CD4-positive, alpha-beta T cell treated with Interleukin-4 for 4 hours (primary cell): Measurements from ENCODE around the gene HNRNPA1.
"Not testable (repeated sequence)": the region's sequence is repeated elsewhere in the genome, so short reads cannot be mapped to it uniquely, and the experiment has no call there.

ENCODE experiments used
- DNase-seq: peaks from one replicate; pipeline ENCODE4 v3.0.0-alpha.2; 2020

The HNRNPA1 gene

DNA sequence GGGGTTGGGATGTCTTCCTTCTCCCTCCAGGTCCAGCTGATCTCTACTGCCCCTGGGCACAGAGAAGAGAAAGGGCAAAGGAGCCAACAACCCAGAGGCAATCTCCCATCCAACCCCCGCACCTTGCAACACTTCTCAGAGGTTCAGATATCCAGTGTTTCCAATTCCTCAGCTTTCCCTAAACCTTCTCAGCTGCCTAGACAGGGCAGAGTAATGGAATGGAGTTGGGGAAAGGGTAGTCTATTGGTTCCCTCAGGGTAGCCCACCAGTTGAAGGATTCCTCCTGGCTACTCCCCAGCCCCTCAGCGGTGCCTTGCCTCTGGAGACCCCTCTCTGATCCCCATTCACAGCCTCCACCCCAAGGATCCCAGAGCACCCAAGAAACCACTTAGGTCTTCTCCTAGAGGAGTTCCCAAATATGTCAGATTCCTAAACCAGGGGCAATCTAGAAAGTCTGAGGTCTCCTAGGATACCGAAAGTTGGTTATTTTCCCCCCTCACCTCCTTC lies 19.8 kb downstream of the HNRNPA1 start:
- no peak for DNase-seq

DNA sequence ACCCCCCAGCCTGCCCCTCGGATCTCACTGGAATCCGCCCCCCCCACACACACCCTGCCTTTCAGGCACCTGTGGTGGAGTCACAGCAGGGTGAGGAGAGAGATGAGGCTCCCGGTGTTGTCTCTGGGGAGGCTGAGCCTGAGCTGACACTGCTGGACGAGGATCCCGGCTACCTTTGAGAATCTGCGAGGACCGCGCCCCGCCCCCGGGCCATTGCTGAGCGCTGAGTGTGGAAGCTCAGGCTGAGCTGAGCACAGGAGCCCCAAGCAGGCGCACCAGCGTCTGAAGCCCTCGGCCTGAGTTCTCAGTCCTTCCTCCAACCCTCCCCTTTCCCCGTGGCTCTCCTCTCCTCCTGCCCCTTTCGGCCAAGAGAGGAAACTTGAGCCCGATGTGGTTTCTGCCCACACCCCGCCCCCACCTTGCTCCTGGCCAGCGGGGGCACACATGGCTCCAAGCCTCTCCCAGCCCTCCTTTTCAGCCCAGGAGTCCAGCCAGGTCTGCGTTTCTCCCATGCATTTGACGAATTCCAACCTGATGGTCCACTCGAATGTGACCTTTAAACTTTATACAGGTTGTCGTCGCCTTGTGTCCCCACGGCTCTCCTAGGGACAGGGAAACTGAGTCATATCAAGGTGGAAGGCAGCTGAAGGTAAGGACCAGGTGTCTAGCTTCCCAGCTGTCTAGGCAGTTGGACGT lies 20.4 kb downstream of the HNRNPA1 start, which contains the start of gene NFE2:
NFE2 (minus strand) TSS at position 284 of the 696 bp plus-strand sequence. CDS start 5,767 bp downstream, outside the sequence.
- DNase-seq, result no peak

DNA sequence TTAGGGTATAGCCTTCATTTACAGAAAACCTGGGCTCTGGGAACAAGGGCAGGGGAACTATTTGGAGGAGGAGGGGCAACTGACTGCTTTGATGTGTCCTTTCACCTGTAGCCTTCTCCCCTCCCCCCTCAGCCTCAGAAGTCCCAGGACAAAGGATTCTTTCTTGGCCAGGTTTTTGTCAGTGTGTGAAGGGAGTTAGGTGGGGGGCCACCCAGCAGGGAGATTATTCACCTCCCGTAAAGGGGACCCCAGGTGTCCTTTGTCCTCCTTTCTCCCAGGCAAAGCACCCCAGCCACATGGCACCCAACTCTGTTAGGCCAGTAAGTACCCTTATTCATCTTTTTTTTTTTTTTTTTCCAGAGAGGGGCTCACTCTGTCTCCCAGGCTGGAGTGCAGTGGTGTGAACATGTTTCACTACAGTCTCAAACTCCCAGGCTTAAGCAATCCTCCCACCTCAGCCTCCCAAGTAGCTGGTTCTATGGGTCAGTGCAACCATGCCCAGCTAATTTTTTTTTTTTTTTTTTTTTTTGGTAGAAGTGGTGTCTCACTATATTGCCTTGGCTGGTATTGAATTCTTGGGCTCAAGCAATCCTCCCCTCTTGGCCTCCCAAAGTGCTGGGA lies 21.0 kb downstream of the HNRNPA1 start:
- DNase-seq, result no peak

- no peak for DNase-seq
Measured at GRCh38 chr12:54303640-54304039, 23.1 kb downstream of the HNRNPA1 start.

DNA sequence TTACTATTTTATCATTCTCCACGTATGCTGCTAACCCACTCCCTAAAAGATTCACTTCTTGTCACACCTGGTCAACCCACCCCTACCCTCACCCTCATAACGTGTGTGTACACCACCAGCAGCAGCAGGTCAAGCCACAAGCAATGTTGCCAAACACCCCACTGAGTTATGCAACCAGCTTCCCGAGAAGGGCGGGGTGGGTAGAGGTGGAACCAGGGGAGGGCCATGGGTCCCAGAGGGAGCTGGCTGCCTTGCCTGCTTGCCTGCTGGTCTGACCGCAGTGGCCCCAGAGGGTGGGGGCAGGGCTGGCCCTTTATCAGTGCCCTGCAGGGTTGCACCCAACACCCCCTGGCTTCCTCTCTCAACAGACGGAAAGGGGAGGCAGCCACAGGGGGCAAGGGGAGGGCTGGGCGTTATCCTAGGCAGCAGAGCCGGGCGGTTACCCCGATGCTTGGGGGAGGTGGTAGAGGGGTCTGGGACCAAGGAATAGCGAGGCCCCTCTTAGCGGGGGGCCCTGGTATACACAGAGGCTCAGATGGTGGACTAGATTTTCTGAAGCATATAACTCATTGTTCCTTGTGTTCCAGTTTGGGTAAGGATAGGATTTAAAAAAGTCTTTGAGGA lies 23.8 kb downstream of the HNRNPA1 start:
- DNase-seq, result peak; percentile 48

GRCh38 chr12:54306925-54307741 lies 26.6 kb downstream of the HNRNPA1 start:
- DNase-seq, result peak; percentile 41

DNA sequence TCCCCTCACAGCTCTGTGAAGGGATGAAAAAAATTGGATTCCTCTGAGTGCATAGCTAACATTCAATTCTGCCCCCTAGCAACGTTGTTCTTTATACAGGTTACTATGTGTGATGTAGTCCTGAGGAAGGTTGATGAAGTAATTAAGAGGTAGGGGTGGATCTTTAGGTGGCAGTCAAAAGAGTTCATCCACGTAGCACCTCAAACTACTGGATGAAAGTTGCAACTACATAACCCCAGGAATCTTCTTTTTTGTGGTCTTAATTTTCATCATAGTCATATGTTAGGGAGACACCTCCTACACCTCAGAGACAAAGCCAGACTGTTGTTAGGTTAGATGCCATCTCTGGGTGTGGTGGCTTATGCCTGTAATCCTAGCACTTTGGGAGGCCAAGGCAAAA lies 30.5 kb downstream of the HNRNPA1 start:
- no peak for DNase-seq

DNA sequence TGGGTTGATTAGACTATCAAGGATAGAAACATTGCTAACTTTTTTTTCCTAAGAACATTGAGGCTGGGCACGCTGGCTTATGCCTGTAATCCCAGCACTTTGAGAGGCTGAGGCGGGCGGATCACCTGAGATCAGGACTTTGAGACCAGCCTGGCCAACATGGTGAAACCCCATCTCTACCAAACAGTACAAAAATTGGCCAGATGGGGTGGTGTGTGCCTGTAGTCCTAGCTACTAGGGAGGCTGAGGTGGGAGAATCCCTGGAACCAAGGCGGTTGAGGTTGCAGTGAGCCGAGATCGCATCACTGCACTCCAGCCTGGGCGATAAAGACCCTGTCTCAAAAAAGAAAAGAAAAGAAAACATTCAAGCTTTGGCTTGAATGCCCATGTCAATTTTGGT lies 31.8 kb downstream of the HNRNPA1 start:
- not testable (repeated sequence) for DNase-seq

DNA sequence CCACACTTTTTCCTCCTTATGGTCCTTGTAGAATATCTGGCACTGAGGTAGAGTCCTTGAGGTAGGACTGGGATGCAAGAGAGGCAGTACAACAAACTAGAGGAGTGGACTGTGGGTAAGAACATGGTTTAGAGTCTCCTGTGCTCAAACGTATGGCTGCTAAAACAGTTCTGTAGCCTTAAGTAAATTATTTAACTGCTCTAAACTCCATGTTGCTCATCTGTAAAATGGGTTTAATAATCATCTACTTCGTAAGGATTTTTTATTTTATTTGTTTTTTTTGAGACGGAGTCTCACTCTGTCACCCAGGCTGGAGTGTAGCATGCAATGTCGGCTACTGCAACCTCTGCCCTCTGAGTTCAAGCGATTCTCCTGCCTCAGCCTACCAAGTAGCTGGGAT lies 40.8 kb downstream of the HNRNPA1 start:
- DNase-seq, result no peak

- DNase-seq, result peak; percentile 99
Measured at GRCh38 chr12:54324617-54325441, 44.3 kb downstream of the HNRNPA1 start, which contains the start of gene COPZ1. Gene COPZ1 (plus strand): TSS chr12:54325131. CDS start chr12:54325164, 33 bp downstream.

DNA sequence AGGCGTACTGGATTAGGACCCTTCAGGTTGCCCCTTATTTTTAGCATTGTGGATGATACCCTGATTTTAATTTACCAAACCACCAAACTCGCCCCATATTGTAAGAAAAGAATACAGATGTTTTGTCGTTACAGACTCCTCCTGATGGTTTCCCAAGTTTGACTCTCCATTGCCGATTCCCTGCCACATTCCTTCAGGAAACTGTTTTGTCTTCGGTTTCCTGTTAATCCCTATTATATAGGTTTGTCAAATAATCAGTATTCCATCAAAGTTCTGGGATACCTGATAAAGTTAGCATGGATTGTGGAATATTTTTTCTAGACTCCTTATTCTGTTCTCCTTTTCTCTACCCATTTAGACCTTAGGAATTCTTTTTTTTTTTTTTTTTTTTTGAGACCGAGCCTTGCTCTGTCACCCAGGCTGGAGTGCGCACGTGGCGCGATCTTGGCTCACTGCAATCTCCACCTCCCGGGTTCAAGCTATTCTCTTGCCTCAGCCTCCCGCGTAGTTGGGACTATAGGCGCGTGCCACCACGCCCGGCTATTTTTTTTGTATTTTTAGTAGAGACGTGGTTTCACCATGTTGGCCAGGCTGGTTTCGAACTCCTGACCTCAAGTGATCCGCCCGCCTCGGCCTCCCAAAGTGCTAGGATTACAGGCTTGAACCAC lies 45.0 kb downstream of the HNRNPA1 start:
- DNase-seq, result not testable (repeated sequence)

GRCh38 chr12:54328595-54329337 lies 48.2 kb downstream of the HNRNPA1 start:
- no peak for DNase-seq

GRCh38 chr12:54329759-54330158 lies 49.2 kb downstream of the HNRNPA1 start:
- DNase-seq, result no peak

DNA sequence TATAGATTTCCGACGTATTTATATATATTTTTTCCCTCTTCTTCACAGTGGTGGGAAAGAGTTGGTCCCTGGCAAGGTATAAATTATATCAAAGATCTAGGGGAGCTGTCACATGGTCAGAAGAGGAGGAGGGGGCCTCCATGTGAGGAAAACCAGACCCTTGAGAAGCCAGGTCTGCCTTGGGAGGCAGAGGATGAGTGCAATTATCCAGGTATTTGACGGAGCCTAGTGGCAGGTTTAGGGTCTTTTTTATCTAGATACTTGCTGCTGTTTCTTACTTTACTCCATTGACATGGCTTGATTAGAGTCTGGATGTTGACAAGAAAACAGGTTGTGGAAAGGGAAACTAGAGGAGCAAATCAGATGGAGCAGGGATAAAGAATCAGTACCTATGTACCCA lies 49.9 kb downstream of the HNRNPA1 start:
- no peak for DNase-seq

- no peak for DNase-seq
Measured at GRCh38 chr12:54331461-54331860, 50.9 kb downstream of the HNRNPA1 start.

- no peak for DNase-seq
Measured at GRCh38 chr12:54333420-54334034, 53.0 kb downstream of the HNRNPA1 start.
